Measurements from ENCODE around the gene ZDHHC14.

DNA sequence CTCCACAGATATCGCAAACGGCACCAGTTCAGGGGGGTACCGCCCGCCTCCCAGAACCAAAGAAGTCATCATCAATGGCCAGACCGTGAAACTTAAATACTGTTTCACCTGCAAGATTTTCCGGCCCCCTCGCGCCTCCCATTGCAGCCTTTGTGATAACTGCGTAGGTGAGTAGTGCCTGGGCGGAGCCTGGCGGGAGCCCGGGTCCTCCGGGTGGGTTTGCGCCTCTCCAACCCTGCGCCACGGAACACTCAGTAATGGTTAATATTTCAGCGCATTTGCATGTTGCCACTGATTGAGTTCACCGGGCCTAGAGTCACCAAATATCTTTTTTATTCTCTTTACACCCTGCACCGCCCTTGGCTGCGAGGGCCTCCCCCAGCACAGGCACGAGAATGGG lies 212.0 kb downstream of the ZDHHC14 start:
- TF ChIP-seq EZH2 (IDR thresholded peaks at IDR 0.05; ENCODE audit: borderline replicate concordance, low read length): no peak
- TF ChIP-seq, protein P1, sequence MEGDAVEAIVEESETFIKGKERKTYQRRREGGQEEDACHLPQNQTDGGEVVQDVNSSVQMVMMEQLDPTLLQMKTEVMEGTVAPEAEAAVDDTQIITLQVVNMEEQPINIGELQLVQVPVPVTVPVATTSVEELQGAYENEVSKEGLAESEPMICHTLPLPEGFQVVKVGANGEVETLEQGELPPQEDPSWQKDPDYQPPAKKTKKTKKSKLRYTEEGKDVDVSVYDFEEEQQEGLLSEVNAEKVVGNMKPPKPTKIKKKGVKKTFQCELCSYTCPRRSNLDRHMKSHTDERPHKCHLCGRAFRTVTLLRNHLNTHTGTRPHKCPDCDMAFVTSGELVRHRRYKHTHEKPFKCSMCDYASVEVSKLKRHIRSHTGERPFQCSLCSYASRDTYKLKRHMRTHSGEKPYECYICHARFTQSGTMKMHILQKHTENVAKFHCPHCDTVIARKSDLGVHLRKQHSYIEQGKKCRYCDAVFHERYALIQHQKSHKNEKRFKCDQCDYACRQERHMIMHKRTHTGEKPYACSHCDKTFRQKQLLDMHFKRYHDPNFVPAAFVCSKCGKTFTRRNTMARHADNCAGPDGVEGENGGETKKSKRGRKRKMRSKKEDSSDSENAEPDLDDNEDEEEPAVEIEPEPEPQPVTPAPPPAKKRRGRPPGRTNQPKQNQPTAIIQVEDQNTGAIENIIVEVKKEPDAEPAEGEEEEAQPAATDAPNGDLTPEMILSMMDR (conservative IDR thresholded peaks at IDR 0.05 in 1 of 2, IDR thresholded peaks at IDR 0.05 in 1 of 2; ENCODE audit: extremely low read depth in 1 of 2, insufficient read depth in 1 of 2, low read depth in 1 of 2, low read length in 2 of 2): no peak
